Measurements from ENCODE around the gene ADAM21.

ADAM21 gene

DNA sequence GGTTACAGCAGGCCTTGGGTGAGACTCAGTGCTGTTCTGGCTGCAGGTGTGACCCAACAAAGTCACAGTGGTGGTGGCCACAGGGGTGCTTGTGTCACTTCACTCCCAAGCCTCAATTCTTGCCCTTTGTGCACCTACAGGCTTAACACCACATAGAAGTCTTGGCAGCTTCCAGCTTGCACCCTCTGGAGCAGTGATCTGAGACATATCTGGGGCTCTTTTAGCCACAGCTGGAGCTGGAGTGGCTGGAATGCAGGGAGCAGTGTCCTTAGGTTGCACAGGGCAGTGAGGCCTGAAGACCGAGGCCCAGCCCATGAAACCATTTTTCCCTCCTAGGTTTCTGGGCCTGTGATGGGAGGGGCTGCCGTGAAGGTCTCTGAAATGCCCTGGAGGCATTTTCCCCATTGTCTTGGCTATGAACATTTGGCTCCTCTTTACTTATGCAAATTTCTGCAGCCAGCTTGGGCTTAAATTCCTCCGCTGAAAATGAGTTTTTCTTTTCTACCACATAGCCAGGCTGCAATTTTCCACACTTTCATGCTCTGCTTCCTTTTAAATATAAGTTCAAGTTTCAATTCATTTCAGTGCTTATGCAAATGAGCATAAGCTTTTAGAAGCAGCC is 37.7 kb downstream of the ADAM21 start:
- Histone ChIP-seq H3K27me3 (ENCODE audit: insufficient read depth, insufficient read length) (no peaks in the 10 kb centered on the region), H3K4me1 (ENCODE audit: insufficient read depth, insufficient read length) (no peaks in the 10 kb centered on the region), H3K4me3 (ENCODE audit: insufficient read length, low read depth) (no peak overlapping the region), H3K36me3 (ENCODE audit: insufficient read depth, insufficient read length, low read length) (no peaks in the 10 kb centered on the region), H3K9me3 (ENCODE audit: insufficient read depth, low read length) (peaks cover 43% of the 10 kb centered on the region), H3K9ac (ENCODE audit: insufficient read length, low read depth) (no peak overlapping the region)
- TF ChIP-seq YY1 (IDR thresholded peaks at IDR 0.05; ENCODE audit: insufficient read depth, insufficient read length) (no peak), SUZ12 (IDR thresholded peaks at IDR 0.05; ENCODE audit: extremely low read depth, insufficient read depth, insufficient read length) (no peak), ZNF274 (IDR thresholded peaks at IDR 0.05; ENCODE audit: low read depth, low read length) (no peak)
- peak; percentile 67 for DNase-seq (ENCODE audit: low read depth, low spot score)

GRCh38 chr14:70498191-70498590 is 46.2 kb downstream of the ADAM21 start:
- H3K9ac ChIP-seq (ENCODE audit: insufficient read length, low read depth): no peak overlapping the region
- TF ChIP-seq SUZ12 (IDR thresholded peaks at IDR 0.05; ENCODE audit: extremely low read depth, insufficient read depth, insufficient read length) (no peak), ZNF274 (IDR thresholded peaks at IDR 0.05; ENCODE audit: low read depth, low read length) (no peak), YY1 (IDR thresholded peaks at IDR 0.05; ENCODE audit: insufficient read depth, insufficient read length) (no peak)
- H3K27me3 ChIP-seq (ENCODE audit: insufficient read depth, insufficient read length): no peaks in the 10 kb centered on the region
- no peaks in the 10 kb centered on the region for H3K36me3 ChIP-seq (ENCODE audit: insufficient read depth, insufficient read length, low read length)
- H3K9me3 ChIP-seq (ENCODE audit: insufficient read depth, low read length): peaks cover 13% of the 10 kb centered on the region; the same call in 1 of the 2 replicates
- H3K4me1 ChIP-seq (ENCODE audit: insufficient read depth, insufficient read length): no peaks in the 10 kb centered on the region
- no peak for DNase-seq (ENCODE audit: low read depth, low spot score)
- H3K4me3 ChIP-seq (ENCODE audit: insufficient read length, low read depth): no peak overlapping the region
